PC-9 (cell line): ENCODE measurements around the gene SCGB1D2.

ENCODE experiments used
- CTCF ChIP-seq: fragments of 200-600 bp; sonication (generic); conservative IDR thresholded peaks from 2 replicates; pipeline ENCODE4 v1.6.1; 2017; ENCODE audit warnings: mixed run types, antibody characterized with exemption, mild to moderate bottlenecking, moderate library complexity
- EZH2 ChIP-seq: fragments of 200-600 bp; sonication (generic); IDR thresholded peaks from 2 replicates; pipeline ENCODE4 v1.8.0; 2017; ENCODE audit warnings: antibody characterized with exemption, low read depth

- TF ChIP-seq CTCF (no peak), EZH2 (no peak)
Measured at GRCh38 chr11:62273284-62273683, 31.2 kb downstream of the SCGB1D2 start.
